H9 (cell line): Measurements from ENCODE around the gene SEMA6C. TPM values are rescaled to one million over a fixed set of nuclear protein-coding genes. Genes with fewer than 3 reads are reported as not detected.

Experiments
- DNase-seq: peaks from one replicate; pipeline ENCODE4 v3.0.0-alpha.2; 2017
- H2AFZ ChIP-seq: one replicate; pipeline ENCODE4 v1.6.1; 2013; ENCODE audit warnings: mild to moderate bottlenecking, low read length, control low read depth, moderate library complexity
- H2AK5ac ChIP-seq: 2 replicates; pipeline ENCODE4 v1.6.1; 2013; ENCODE audit warnings: low read length, control low read depth, mixed read lengths; ENCODE audit not compliant: insufficient read length
- H2BK120ac ChIP-seq: one replicate; pipeline ENCODE4 v1.6.1; 2013; ENCODE audit warnings: low read depth, mild to moderate bottlenecking, low read length, control low read depth, inconsistent platforms; ENCODE audit not compliant: poor library complexity, severe bottlenecking
- H2BK12ac ChIP-seq: 2 replicates; pipeline ENCODE4 v1.6.1; 2013; ENCODE audit warnings: low read length, control low read depth, mixed read lengths, low read depth; ENCODE audit not compliant: insufficient read length
- H2BK15ac ChIP-seq: 2 replicates; pipeline ENCODE4 v1.6.1; 2013; ENCODE audit warnings: low read depth, low read length, control low read depth
- H2BK20ac ChIP-seq: one replicate; pipeline ENCODE4 v1.6.1; 2013; ENCODE audit warnings: low read depth, mild to moderate bottlenecking, low read length, control low read depth, inconsistent platforms; ENCODE audit not compliant: poor library complexity, severe bottlenecking
- H2BK5ac ChIP-seq: 2 replicates; pipeline ENCODE4 v1.6.1; 2013; ENCODE audit warnings: low read length, control low read depth, mixed read lengths; ENCODE audit not compliant: insufficient read length
- H3K14ac ChIP-seq: 2 replicates; pipeline ENCODE4 v1.6.1; 2013; ENCODE audit warnings: low read length, control low read depth; ENCODE audit not compliant: insufficient read depth
- H3K18ac ChIP-seq: 2 replicates; pipeline ENCODE4 v1.6.1; 2013; ENCODE audit warnings: low read depth, mild to moderate bottlenecking, mixed read lengths, low read length, control low read depth; ENCODE audit not compliant: insufficient read length
- H3K23ac ChIP-seq: 2 replicates; pipeline ENCODE4 v1.6.1; 2013; ENCODE audit warnings: low read length, control low read depth, mixed read lengths, low read depth; ENCODE audit not compliant: insufficient read length
- H3K23me2 ChIP-seq: 2 replicates; pipeline ENCODE4 v1.6.1; 2013; ENCODE audit warnings: low read depth, mild to moderate bottlenecking, mixed read lengths, low read length, control low read depth; ENCODE audit not compliant: insufficient read length, poor library complexity, severe bottlenecking
- H3K27ac ChIP-seq: 2 replicates; pipeline ENCODE4 v1.5.1; 2013; ENCODE audit warnings: low read length, control low read depth, mixed read lengths, low read depth; ENCODE audit not compliant: insufficient read length
- H3K27me3 ChIP-seq: 2 replicates; pipeline ENCODE4 v1.6.1; 2013; ENCODE audit warnings: low read length, control low read depth, inconsistent platforms; ENCODE audit not compliant: insufficient read depth
- H3K4ac ChIP-seq: 2 replicates; pipeline ENCODE4 v1.6.1; 2013; ENCODE audit warnings: low read depth, mild to moderate bottlenecking, control low read depth, inconsistent platforms, low read length, moderate library complexity
- H3K4me1 ChIP-seq: 2 replicates; pipeline ENCODE4 v1.6.1; 2013; ENCODE audit warnings: low read length, control low read depth, inconsistent platforms; ENCODE audit not compliant: insufficient read depth
- H3K4me2 ChIP-seq: 2 replicates; pipeline ENCODE4 v1.6.1; 2013; ENCODE audit warnings: low read length, control low read depth, mixed read lengths; ENCODE audit not compliant: insufficient read length, insufficient read depth
- H3K56ac ChIP-seq: 2 replicates; pipeline ENCODE4 v1.6.1; 2013; ENCODE audit warnings: low read depth, mild to moderate bottlenecking, mixed read lengths, low read length, control low read depth; ENCODE audit not compliant: insufficient read length
- H3K79me1 ChIP-seq: 2 replicates; pipeline ENCODE4 v1.6.1; 2013; ENCODE audit warnings: low read depth, mild to moderate bottlenecking, moderate library complexity, low read length, control low read depth, inconsistent platforms; ENCODE audit not compliant: insufficient read depth, poor library complexity, severe bottlenecking
- H3K79me2 ChIP-seq: 2 replicates; pipeline ENCODE4 v1.6.1; 2013; ENCODE audit warnings: low read length, control low read depth, inconsistent platforms; ENCODE audit not compliant: insufficient read depth
- H3K9ac ChIP-seq: 2 replicates; pipeline ENCODE4 v1.6.1; 2013; ENCODE audit warnings: low read length, control low read depth, mixed read lengths; ENCODE audit not compliant: insufficient read length; ENCODE audit errors: extremely low read depth
- H3K9me3 ChIP-seq: one replicate; pipeline ENCODE4 v1.6.1; 2013; ENCODE audit warnings: low read depth, low read length, inconsistent platforms; ENCODE audit not compliant: control insufficient read depth
- H3T11ph ChIP-seq: one replicate; pipeline ENCODE4 v1.6.1; 2013; ENCODE audit warnings: mild to moderate bottlenecking, low read length, control low read depth, inconsistent platforms
- H4K20me1 ChIP-seq: one replicate; pipeline ENCODE4 v1.6.1; 2013; ENCODE audit not compliant: control insufficient read depth, insufficient read length, insufficient read depth
- H4K5ac ChIP-seq: 2 replicates; pipeline ENCODE4 v1.6.1; 2013; ENCODE audit warnings: low read depth, mild to moderate bottlenecking, mixed read lengths, low read length, control low read depth; ENCODE audit not compliant: insufficient read length
- H4K8ac ChIP-seq: replicated peaks from 2 replicates; pipeline ENCODE4 v1.6.1; 2013; ENCODE audit warnings: low read length, control low read depth, mixed read lengths, low read depth; ENCODE audit not compliant: insufficient read length
- H4K91ac ChIP-seq: 2 replicates; pipeline ENCODE4 v1.6.1; 2013; ENCODE audit warnings: low read depth, mild to moderate bottlenecking, moderate library complexity, mixed read lengths, low read length, control low read depth; ENCODE audit not compliant: insufficient read length
- H3K27ac Mint-ChIP-seq, 3 experiments: 2 replicates in 2 of 3; 3 replicates in 1 of 3; pipeline ENCODE4 v1.8.0; 2020 to 2021; ENCODE audit warnings: mixed read lengths in 3 of 3, mild to moderate bottlenecking in 1 of 3, moderate library complexity in 1 of 3
- H3K27me3 Mint-ChIP-seq: 2 replicates; pipeline ENCODE4 v1.8.0; 2021; ENCODE audit warnings: low read depth, mild to moderate bottlenecking, moderate library complexity, mixed read lengths
- H3K36me3 Mint-ChIP-seq, 3 experiments: 2 replicates in 2 of 3; 3 replicates in 1 of 3; pipeline ENCODE4 v1.8.0; 2020 to 2021; ENCODE audit warnings: low read depth in 3 of 3, mixed read lengths in 3 of 3; ENCODE audit not compliant: insufficient read depth in 1 of 3
- H3K4me1 Mint-ChIP-seq, 2 experiments: 2 replicates each; pipeline ENCODE4 v1.8.0; 2020; ENCODE audit warnings: mixed read lengths in 2 of 2
- H3K4me3 Mint-ChIP-seq, 2 experiments: 2 replicates in 1 of 2; 3 replicates in 1 of 2; pipeline ENCODE4 v1.8.0; 2020 to 2021; ENCODE audit warnings: mild to moderate bottlenecking in 2 of 2, mixed read lengths in 2 of 2, moderate library complexity in 1 of 2
- H3K9me3 Mint-ChIP-seq, 2 experiments: 2 replicates in 1 of 2; 3 replicates in 1 of 2; pipeline ENCODE4 v1.8.0; 2020; ENCODE audit warnings: mild to moderate bottlenecking in 2 of 2, mixed read lengths in 2 of 2, moderate library complexity in 1 of 2
- CTCF ChIP-seq: fragments of 200-600 bp; sonication (generic); conservative IDR thresholded peaks from 3 replicates; pipeline ENCODE4 v1.8.0; 2021; ENCODE audit warnings: antibody characterized with exemption, mild to moderate bottlenecking
- WGBS: extraction: QIAGEN DNeasy Blood & Tissue Kit; methylation state at CpG from one replicate; pipeline ENCODE4 v1.1.7; 2013; ENCODE audit warnings: missing lambda C conversion rate, low lambda C conversion rate, mixed read lengths; ENCODE audit not compliant: insufficient read length; ENCODE audit errors: extremely low coverage; 5-methylcytosine and 5-hydroxymethylcytosine counted together
- total RNA-seq: library from RNA; stranded (reverse); gene quantifications from 2 replicates; pipeline ENCODE4 v1.2.1, GENCODE V29; 2021

Gene SEMA6C
- total RNA-seq, 1 experiment from 2014 or later, result 12.3 TPM

DNA sequence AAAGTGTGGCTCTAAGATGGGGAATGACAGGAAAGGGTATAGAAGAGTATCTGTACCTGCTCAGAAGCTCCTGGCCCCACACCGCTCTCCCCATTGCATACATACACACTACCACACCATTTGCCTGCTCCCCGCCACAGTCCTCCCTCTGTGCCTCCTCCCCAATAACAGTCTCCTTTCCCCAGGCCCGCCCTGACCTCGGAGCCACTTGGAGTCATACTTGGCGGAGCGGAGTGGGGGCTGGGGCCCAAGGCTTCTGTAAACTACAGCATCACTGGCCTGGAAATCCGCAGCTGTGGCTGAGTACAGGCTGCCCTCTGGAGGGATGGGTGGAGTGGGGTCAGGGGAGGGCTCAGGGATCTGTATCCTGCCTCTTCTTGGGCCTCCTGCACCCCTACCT, 8.6 kb downstream of the SEMA6C start:
- peaks cover 0 to 9% of the 10 kb centered on the region in 2 experiments; a peak in 2 of 4 replicates for H3K4me1 Mint-ChIP-seq
- no peak overlapping the region for H2BK120ac ChIP-seq
- WGBS, result no CpG with 5 or more reads among the region's 7 CpGs

More for the DNA sequence above, 8.6 kb downstream of the SEMA6C start:
- Histone ChIP-seq H3K79me1 (no peaks in the 10 kb centered on the region), H2BK12ac (no peak overlapping the region), H3K14ac (no peak overlapping the region), H4K8ac (no peak overlapping the region), H2AK5ac (no peak overlapping the region), H3K23me2 (peaks cover 5% of the 10 kb centered on the region), H3K27ac (no peak overlapping the region), H3K23ac (no peak overlapping the region), H2BK5ac (no peak overlapping the region), H3K18ac (no peak overlapping the region), H3K56ac (no peak overlapping the region), H4K20me1 (no peaks in the 10 kb centered on the region), H3K4ac (no peak overlapping the region), H2AFZ (no peak overlapping the region), H3K9me3 (no peaks in the 10 kb centered on the region), H3K4me1 (no peaks in the 10 kb centered on the region; the same call in 1 of the 2 replicates), H2BK15ac (no peak overlapping the region), H3K4me2 (no peak overlapping the region), H3T11ph (no peak overlapping the region), H2BK20ac (no peak overlapping the region), H3K79me2 (no peaks in the 10 kb centered on the region), H3K27me3 (no peaks in the 10 kb centered on the region), H4K5ac (no peak overlapping the region), H4K91ac (no peak overlapping the region), H3K9ac (no peak overlapping the region)
- Mint-ChIP-seq H3K27me3 (peaks cover 9% of the 10 kb centered on the region), H3K9me3 (no peaks in the 10 kb centered on the region), H3K27ac (no peak overlapping the region), H3K36me3 (peaks cover 20 to 48% (median 43%) of the 10 kb centered on the region in 3 experiments), H3K4me3 (peak overlapping the region in 1 of 2 experiments; percentile 62; a peak in 2 of 5 replicates)
- DNase-seq, result no peak
- no peak for TF ChIP-seq CTCF
